GM23338 (cell line): ENCODE results near the gene RNF213. TPM values are rescaled to one million over a fixed set of nuclear protein-coding genes. Genes with fewer than 3 reads are reported as not detected.

Source experiments
- ATAC-seq: fragments of 200-7000 bp; cut with Tn5 transposase; 3 replicates; pipeline ENCODE4 v1.9.1; 2020
- DNase-seq: peaks from one replicate; pipeline ENCODE4 v3.0.0-alpha.2; 2015; ENCODE audit warnings: low spot score
- H2AFZ ChIP-seq: fragments of 200-600 bp; sonication (generic); 2 replicates; pipeline ENCODE4 v1.8.0; 2016; ENCODE audit warnings: antibody characterized with exemption, mild to moderate bottlenecking, moderate library complexity
- H3F3A ChIP-seq: fragments of 200-600 bp; sonication (generic); replicated peaks from 2 replicates; pipeline ENCODE4 v1.8.0; 2017; ENCODE audit warnings: antibody characterized with exemption, mixed run types, low read depth
- H3K27ac ChIP-seq: fragments of 200-600 bp; sonication (generic); 2 replicates; pipeline ENCODE4 v1.6.1; 2016; ENCODE audit warnings: low read depth
- H3K27me3 ChIP-seq: fragments of 200-600 bp; sonication (generic); 2 replicates; pipeline ENCODE4 v1.8.0; 2016; ENCODE audit warnings: mild to moderate bottlenecking, mixed run types, moderate library complexity; ENCODE audit not compliant: insufficient read depth
- H3K36me3 ChIP-seq: fragments of 200-600 bp; sonication (generic); 2 replicates; pipeline ENCODE4 v1.8.0; 2016; ENCODE audit warnings: mild to moderate bottlenecking; ENCODE audit not compliant: insufficient read depth
- H3K4me1 ChIP-seq: fragments of 200-600 bp; sonication (generic); 2 replicates; pipeline ENCODE4 v1.8.0; 2016; ENCODE audit warnings: mild to moderate bottlenecking, moderate library complexity; ENCODE audit not compliant: insufficient read depth
- H3K4me2 ChIP-seq: fragments of 200-600 bp; sonication (generic); 2 replicates; pipeline ENCODE4 v1.7.1; 2017; ENCODE audit warnings: mixed run types
- H3K4me3 ChIP-seq: fragments of 200-600 bp; sonication (generic); 2 replicates; pipeline ENCODE4 v1.6.1; 2016; ENCODE audit warnings: mixed run types
- H3K79me2 ChIP-seq: fragments of 200-600 bp; sonication (generic); replicated peaks from 2 replicates; pipeline ENCODE4 v1.8.0; 2017; ENCODE audit warnings: mild to moderate bottlenecking; ENCODE audit not compliant: insufficient read depth
- H3K9me2 ChIP-seq: fragments of 200-600 bp; sonication (generic); 2 replicates; pipeline ENCODE4 v1.8.0; 2017; ENCODE audit not compliant: insufficient read depth
- H4K20me1 ChIP-seq: fragments of 200-600 bp; sonication (generic); replicated peaks from 2 replicates; pipeline ENCODE4 v1.8.0; 2017; ENCODE audit warnings: mild to moderate bottlenecking; ENCODE audit not compliant: insufficient read depth
- H3K27ac Mint-ChIP-seq: 2 replicates; pipeline ENCODE4 v1.8.0; 2020; ENCODE audit warnings: inconsistent platforms, mild to moderate bottlenecking, moderate library complexity, mixed read lengths
- H3K27me3 Mint-ChIP-seq: 3 replicates; pipeline ENCODE4 v1.8.0; 2022; ENCODE audit warnings: low read depth, mild to moderate bottlenecking, moderate library complexity, mixed read lengths, inconsistent platforms; ENCODE audit not compliant: insufficient read depth, poor library complexity
- H3K36me3 Mint-ChIP-seq: 3 replicates; pipeline ENCODE4 v1.8.0; 2021; ENCODE audit warnings: low read depth, mild to moderate bottlenecking, inconsistent platforms, moderate library complexity, mixed read lengths
- H3K4me1 Mint-ChIP-seq: 3 replicates; pipeline ENCODE4 v1.8.0; 2020; ENCODE audit warnings: mild to moderate bottlenecking, inconsistent platforms, mixed read lengths
- H3K4me3 Mint-ChIP-seq: 3 replicates; pipeline ENCODE4 v1.8.0; 2021; ENCODE audit warnings: moderate library complexity, mild to moderate bottlenecking, inconsistent platforms, mixed read lengths
- H3K9me3 Mint-ChIP-seq: 3 replicates; pipeline ENCODE4 v1.8.0; 2020; ENCODE audit warnings: moderate library complexity, mild to moderate bottlenecking, inconsistent platforms, mixed read lengths
- CREB1 ChIP-seq: fragments of 250-450 bp; sonication (Bioruptor Pico); IDR thresholded peaks from 2 replicates; pipeline ENCODE4 v1.5.0; 2020; ENCODE audit warnings: low read depth, mild to moderate bottlenecking, moderate library complexity
- CTCF ChIP-seq, 2 experiments: fragments of 200-600 bp in 1 of 2; sonication (generic) in 1 of 2; conservative IDR thresholded peaks; 2 replicates each; pipeline versions ENCODE4 v1.5.1 to v1.6.1; 2016 to 2017; ENCODE audit warnings: antibody characterized with exemption in 2 of 2, low read depth in 2 of 2, mild to moderate bottlenecking in 2 of 2, moderate library complexity in 1 of 2
- ETS1 ChIP-seq: IDR thresholded peaks from 2 replicates; pipeline ENCODE4 v1.6.1; 2016; ENCODE audit warnings: antibody characterized with exemption
- EZH2 ChIP-seq: fragments of 200-600 bp; sonication (generic); IDR thresholded peaks from one replicate; pipeline ENCODE4 v1.8.0; 2017; ENCODE audit warnings: antibody characterized with exemption, mild to moderate bottlenecking, low read depth; ENCODE audit not compliant: unreplicated experiment
- EZH2phosphoT487 ChIP-seq: fragments of 200-600 bp; sonication (generic); IDR thresholded peaks from one replicate; pipeline ENCODE4 v1.8.1; 2018; ENCODE audit warnings: antibody characterized with exemption; ENCODE audit not compliant: unreplicated experiment
- JUNB ChIP-seq: IDR thresholded peaks from one replicate; pipeline ENCODE4 v1.6.1; 2016; ENCODE audit warnings: antibody characterized with exemption; ENCODE audit not compliant: unreplicated experiment
- NANOG ChIP-seq: IDR thresholded peaks from 2 replicates; pipeline ENCODE4 v1.6.1; 2016; ENCODE audit warnings: antibody characterized with exemption, borderline replicate concordance
- POLR2AphosphoS5 ChIP-seq: IDR thresholded peaks from 2 replicates; pipeline ENCODE4 v1.6.1; 2016; ENCODE audit warnings: antibody characterized with exemption, low read depth
- REST ChIP-seq: IDR thresholded peaks from one replicate; pipeline ENCODE4 v1.6.1; 2018; ENCODE audit warnings: antibody characterized with exemption; ENCODE audit not compliant: unreplicated experiment
- STAT1 ChIP-seq: IDR thresholded peaks from one replicate; pipeline ENCODE4 v1.6.1; 2016; ENCODE audit warnings: antibody characterized with exemption; ENCODE audit not compliant: unreplicated experiment
- ZNF114 ChIP-seq: fragments of 250-450 bp; sonication (Bioruptor Pico); IDR thresholded peaks from 2 replicates; pipeline ENCODE4 v1.5.0; 2020; ENCODE audit warnings: mild to moderate bottlenecking, moderate library complexity
- ZNF331 ChIP-seq: fragments of 250-450 bp; sonication (Bioruptor Pico); IDR thresholded peaks from 2 replicates; pipeline ENCODE4 v1.5.0; 2020; ENCODE audit warnings: low read depth, mild to moderate bottlenecking, moderate library complexity
- ZNF462 ChIP-seq: fragments of 250-450 bp; sonication (Bioruptor Pico); IDR thresholded peaks from 2 replicates; pipeline ENCODE4 v1.5.0; 2020; ENCODE audit warnings: mild to moderate bottlenecking, moderate library complexity
- polyA plus RNA-seq: library from polyadenylated mRNA; unstranded; fragments of >200 nt; fragmentation: Nextera tagmentation; extraction: Ambion mirVana; gene quantifications from 2 replicates; pipeline ENCODE4 v1.2.1, GENCODE V29; 2016
- total RNA-seq: library from RNA; depleted of rRNA; stranded (reverse); fragments of >200 nt; shearing (Covaris generic); gene quantifications from 2 replicates; pipeline ENCODE4 v1.2.3, GENCODE V29; 2014

Gene RNF213
- total and polyA plus RNA-seq, 2 experiments from 2014 or later = 21.2 to 67.2 TPM

- DNase-seq (no peak), ATAC-seq (no peak)
- peaks cover 24% of the 10 kb centered on the region for H3K27me3 Mint-ChIP-seq
- H3K27ac Mint-ChIP-seq = no peak overlapping the region
- peaks cover 3% of the 10 kb centered on the region; the same call in 1 of the 2 replicates for H3K4me1 ChIP-seq
- H3K4me1 Mint-ChIP-seq = peaks cover 10% of the 10 kb centered on the region
- no peak for TF ChIP-seq CTCF (conservative IDR thresholded peaks at IDR 0.05; ENCODE audit: low read depth in 2 of 2)
- TF ChIP-seq EZH2phosphoT487 = no peak
- no peak for TF ChIP-seq ZNF462 (CRISPR knock-in tag)
- no peak for TF ChIP-seq CREB1 (CRISPR knock-in tag)
- TF ChIP-seq JUNB = no peak
- TF ChIP-seq ZNF114 = no peak
- TF ChIP-seq EZH2 = no peak
- TF ChIP-seq ETS1 = no peak
- no peak for TF ChIP-seq ZNF331
- no peak for TF ChIP-seq POLR2AphosphoS5
- TF ChIP-seq REST = no peak
- no peak for TF ChIP-seq STAT1
- TF ChIP-seq NANOG = no peak
- no peaks in the 10 kb centered on the region; the same call in 2 of the 3 replicates for H3K9me3 Mint-ChIP-seq
- H4K20me1 ChIP-seq = peaks cover 4% of the 10 kb centered on the region; the same call in 1 of the 2 replicates
- peak overlapping the region; percentile 91; the same call in 2 of the 3 replicates for H3K4me3 Mint-ChIP-seq
- no peak overlapping the region for H3K4me2 ChIP-seq
- H3K79me2 ChIP-seq = 0 out of 2 replicates have a peak, but pooled peaks cover 2% of the 10 kb centered on the region
- H3K27ac ChIP-seq = no peak overlapping the region
- peaks cover 13% of the 10 kb centered on the region for H3K27me3 ChIP-seq
- no peak overlapping the region for H2AFZ ChIP-seq
- no peaks in the 10 kb centered on the region for H3K36me3 ChIP-seq
- peaks cover 4% of the 10 kb centered on the region; the same call in 2 of the 3 replicates for H3K36me3 Mint-ChIP-seq
- no peak overlapping the region for H3K4me3 ChIP-seq
- H3F3A ChIP-seq = 0 out of 2 replicates have a peak, but pooled peaks cover 3% of the 10 kb centered on the region
- H3K9me2 ChIP-seq = no peaks in the 10 kb centered on the region
Observed at GRCh38 chr17:80416940-80417293, 156.3 kb downstream of the RNF213 start.
